SU-DHL-6 (cell line): ENCODE measurements around the gene CAMK1D.

Experiments
- EZH2phosphoT487 ChIP-seq: fragments of 200-600 bp; sonication (generic), shearing (Covaris generic); conservative IDR thresholded peaks from 2 replicates; pipeline ENCODE4 v1.6.1; 2018; ENCODE audit warnings: mild to moderate bottlenecking, antibody characterized with exemption, low read length, moderate library complexity, mixed read lengths
- TF ChIP-seq, protein P1 (sequence below): fragments of 200-600 bp; sonication (generic); IDR thresholded peaks from one replicate; pipeline ENCODE4 v1.5.1; 2017; ENCODE audit warnings: antibody characterized with exemption, mild to moderate bottlenecking, low read length, moderate library complexity; ENCODE audit not compliant: insufficient read depth, poor library complexity, severe bottlenecking

DNA sequence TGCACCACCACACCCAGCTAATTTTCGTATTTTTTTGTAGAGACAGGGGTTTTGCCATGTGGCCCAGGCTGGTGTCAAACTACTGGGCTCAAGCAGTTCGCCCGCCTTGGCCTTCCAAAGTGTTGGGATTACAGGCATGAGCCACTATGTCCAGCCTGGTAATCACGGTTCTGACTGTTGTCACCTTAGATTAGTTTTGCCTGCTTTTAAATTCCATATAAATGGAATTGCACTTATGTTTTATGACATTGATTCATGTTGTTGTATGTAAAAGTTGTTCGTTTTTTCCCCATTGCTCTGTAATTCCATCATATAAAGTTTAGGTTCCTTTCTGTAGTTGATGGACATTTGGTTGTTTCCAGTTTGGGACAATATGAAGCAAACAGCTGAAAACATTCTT is 106.0 kb downstream of the CAMK1D start:
- TF ChIP-seq, protein P1, sequence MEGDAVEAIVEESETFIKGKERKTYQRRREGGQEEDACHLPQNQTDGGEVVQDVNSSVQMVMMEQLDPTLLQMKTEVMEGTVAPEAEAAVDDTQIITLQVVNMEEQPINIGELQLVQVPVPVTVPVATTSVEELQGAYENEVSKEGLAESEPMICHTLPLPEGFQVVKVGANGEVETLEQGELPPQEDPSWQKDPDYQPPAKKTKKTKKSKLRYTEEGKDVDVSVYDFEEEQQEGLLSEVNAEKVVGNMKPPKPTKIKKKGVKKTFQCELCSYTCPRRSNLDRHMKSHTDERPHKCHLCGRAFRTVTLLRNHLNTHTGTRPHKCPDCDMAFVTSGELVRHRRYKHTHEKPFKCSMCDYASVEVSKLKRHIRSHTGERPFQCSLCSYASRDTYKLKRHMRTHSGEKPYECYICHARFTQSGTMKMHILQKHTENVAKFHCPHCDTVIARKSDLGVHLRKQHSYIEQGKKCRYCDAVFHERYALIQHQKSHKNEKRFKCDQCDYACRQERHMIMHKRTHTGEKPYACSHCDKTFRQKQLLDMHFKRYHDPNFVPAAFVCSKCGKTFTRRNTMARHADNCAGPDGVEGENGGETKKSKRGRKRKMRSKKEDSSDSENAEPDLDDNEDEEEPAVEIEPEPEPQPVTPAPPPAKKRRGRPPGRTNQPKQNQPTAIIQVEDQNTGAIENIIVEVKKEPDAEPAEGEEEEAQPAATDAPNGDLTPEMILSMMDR, result no peak
- no peak for TF ChIP-seq EZH2phosphoT487
